Smooth muscle cell (in vitro differentiated cells): Measurements from ENCODE around the gene LCN15. TPM values are rescaled to one million over a fixed set of nuclear protein-coding genes. Genes with fewer than 3 reads are reported as not detected.
"Not testable (repeated sequence)": the region's sequence is repeated elsewhere in the genome, so short reads cannot be mapped to it uniquely, and the experiment has no call there.

Experiments
- DNase-seq: peaks from one replicate; lab custom pipeline; 2025; ENCODE audit not compliant: unreplicated experiment; lab: John Stamatoyannopoulos, UW
- H2AFZ ChIP-seq: fragments of 200-600 bp; sonication (generic); 2 replicates; pipeline ENCODE4 v1.6.0; 2016; ENCODE audit warnings: antibody characterized with exemption, low read depth, mild to moderate bottlenecking
- H3F3A ChIP-seq: fragments of 200-600 bp; sonication (generic); 2 replicates; pipeline ENCODE4 v1.6.0; 2017; ENCODE audit warnings: antibody characterized with exemption, low read depth
- H3K27ac ChIP-seq: fragments of 200-600 bp; sonication (generic); 2 replicates; pipeline ENCODE4 v1.5.1; 2016; ENCODE audit warnings: low read depth, mild to moderate bottlenecking
- H3K27me3 ChIP-seq: fragments of 200-600 bp; sonication (generic); 2 replicates; pipeline ENCODE4 v1.6.1; 2016; ENCODE audit warnings: low read depth, mild to moderate bottlenecking
- H3K36me3 ChIP-seq: fragments of 200-600 bp; sonication (generic); 2 replicates; pipeline ENCODE4 v1.5.1; 2016; ENCODE audit warnings: low read depth
- H3K4me1 ChIP-seq: fragments of 200-600 bp; sonication (generic); 2 replicates; pipeline ENCODE4 v1.5.1; 2016; ENCODE audit warnings: low read depth
- H3K4me2 ChIP-seq: fragments of 200-600 bp; sonication (generic); 2 replicates; pipeline ENCODE4 v1.6.0; 2016; ENCODE audit warnings: mild to moderate bottlenecking
- H3K4me3 ChIP-seq: fragments of 200-600 bp; sonication (generic); 2 replicates; pipeline ENCODE4 v1.5.1; 2016; ENCODE audit warnings: mild to moderate bottlenecking
- H3K79me2 ChIP-seq: fragments of 200-600 bp; sonication (generic); 2 replicates; pipeline ENCODE4 v1.6.0; 2016; ENCODE audit warnings: low read depth, mild to moderate bottlenecking
- H3K9ac ChIP-seq: fragments of 200-600 bp; sonication (generic); 2 replicates; pipeline ENCODE4 v1.6.0; 2016; ENCODE audit warnings: low read depth
- H3K9me3 ChIP-seq: fragments of 200-600 bp; sonication (generic); replicated peaks from 2 replicates; pipeline ENCODE4 v1.5.1; 2016; ENCODE audit warnings: low read depth
- H4K20me1 ChIP-seq: fragments of 200-600 bp; sonication (generic); 2 replicates; pipeline ENCODE4 v1.6.0; 2016; ENCODE audit warnings: low read depth
- CTCF ChIP-seq: fragments of 200-600 bp; sonication (generic); IDR thresholded peaks from 2 replicates; pipeline ENCODE4 v1.5.1; 2017; ENCODE audit warnings: borderline replicate concordance, mild to moderate bottlenecking, antibody characterized with exemption; ENCODE audit not compliant: insufficient read depth, poor library complexity, severe bottlenecking
- WGBS: methylation state at CpG from one replicate; pipeline ENCODE4 v1.1.7; 2016; ENCODE audit warnings: low lambda C conversion rate; 5-methylcytosine and 5-hydroxymethylcytosine counted together
- polyA plus RNA-seq: library from polyadenylated mRNA; unstranded; fragments of >200 nt; fragmentation: Nextera tagmentation; extraction: Ambion mirVana; gene quantifications from 2 replicates; pipeline ENCODE4 v1.2.1, GENCODE V29; 2016
- total RNA-seq: library from RNA; depleted of rRNA; stranded (reverse); fragments of >200 nt; gene quantifications from 2 replicates; pipeline ENCODE4 v1.2.3, GENCODE V29; 2014

LCN15 gene
- total and polyA plus RNA-seq, 2 experiments from 2014 or later, result not detected

GRCh38 chr9:136798708-136799078 lies 34.4 kb upstream of the LCN15 start:
- Histone ChIP-seq H3K4me2 (no peak overlapping the region), H3K4me1 (peaks cover 28% of the 10 kb centered on the region), H4K20me1 (no peaks in the 10 kb centered on the region), H3K27ac (no peak overlapping the region), H3K79me2 (no peaks in the 10 kb centered on the region), H3K9me3 (no peaks in the 10 kb centered on the region), H3K27me3 (no peaks in the 10 kb centered on the region), H3K4me3 (peak overlapping the region; percentile 18), H3F3A (peaks cover 19% of the 10 kb centered on the region), H3K9ac (no peak overlapping the region), H3K36me3 (no peaks in the 10 kb centered on the region), H2AFZ (no peak overlapping the region)
- DNase-seq, result no peak
- no peak for TF ChIP-seq CTCF
- WGBS, result 85% methylated on average over 6 of the region's 6 CpGs

GRCh38 chr9:136796775-136797347 lies 32.5 kb upstream of the LCN15 start:
- not testable (repeated sequence) for H3K4me3 ChIP-seq
- Histone ChIP-seq H3K4me2 (peak overlapping the region; percentile 71), H3K4me1 (peaks cover 28% of the 10 kb centered on the region)

GRCh38 chr9:136796238-136796774 lies 32.0 kb upstream of the LCN15 start, which contains the start of gene CCDC183:
Gene CCDC183 (plus strand): TSS chr9:136796338. CDS start chr9:136796398, 60 bp downstream.
- Histone ChIP-seq H3K4me2 (peak within 1 kb of the TSS; percentile 71), H3K79me2 (peaks cover 14% of the 10 kb centered on the region), H3K4me3 (no peak within 1 kb of the TSS), H2AFZ (no peak within 1 kb of the TSS), H3K27me3 (no peaks in the 10 kb centered on the region), H3K36me3 (no peaks in the 10 kb centered on the region), H3K4me1 (peaks cover 26% of the 10 kb centered on the region), H3K27ac (peak within 1 kb of the TSS; percentile 23), H3F3A (peaks cover 19% of the 10 kb centered on the region), H3K9ac (no peak within 1 kb of the TSS), H4K20me1 (peaks cover 12% of the 10 kb centered on the region), H3K9me3 (no peaks in the 10 kb centered on the region)
- 54% methylated on average over 5 of the region's 5 CpGs for WGBS
- DNase-seq, result no peak
- TF ChIP-seq CTCF, result no peak

More at GRCh38 chr9:136796775-136797347, 32.5 kb upstream of the LCN15 start:
- H3K36me3 ChIP-seq, H3K9me3 ChIP-seq, DNase-seq, H3K79me2 ChIP-seq, H3K27me3 ChIP-seq, H2AFZ ChIP-seq, H3K9ac ChIP-seq: not testable (repeated sequence)
- H3K27ac ChIP-seq, result peak overlapping the region; percentile 23
- 1% methylated on average over 10 of the region's 10 CpGs for WGBS
- H3F3A ChIP-seq, result peaks cover 19% of the 10 kb centered on the region
- H4K20me1 ChIP-seq, result peaks cover 12% of the 10 kb centered on the region

- no peaks in the 10 kb centered on the region for H3K27me3 ChIP-seq
- H3K4me2 ChIP-seq, result no peak overlapping the region
- peaks cover 25% of the 10 kb centered on the region for H3F3A ChIP-seq
- no peaks in the 10 kb centered on the region for H3K36me3 ChIP-seq
- peaks cover 12% of the 10 kb centered on the region for H4K20me1 ChIP-seq
- H3K4me3 ChIP-seq, result no peak overlapping the region
- no peaks in the 10 kb centered on the region for H3K9me3 ChIP-seq
- no peak for TF ChIP-seq CTCF
- H3K27ac ChIP-seq, result no peak overlapping the region
- no peak for DNase-seq
- H3K79me2 ChIP-seq, result peaks cover 15% of the 10 kb centered on the region
- no peak overlapping the region for H2AFZ ChIP-seq
- peaks cover 30% of the 10 kb centered on the region for H3K4me1 ChIP-seq
- H3K9ac ChIP-seq, result no peak overlapping the region
- 70% methylated on average over 6 of the region's 6 CpGs for WGBS
Measured at GRCh38 chr9:136795000-136795348, 30.7 kb upstream of the LCN15 start.
